SJCRH30 (cell line): ENCODE results near the gene FRG1. TPM values are rescaled to one million over a fixed set of nuclear protein-coding genes. Genes with fewer than 3 reads are reported as not detected.
"Not testable (repeated sequence)": the region's sequence is repeated elsewhere in the genome, so short reads cannot be mapped to it uniquely, and the experiment has no call there.

Source experiments
- DNase-seq, 2 experiments: peaks; one replicate each; pipeline ENCODE4 v3.0.0-alpha.2; 2015 to 2020
- H3K27ac ChIP-seq: fragments of 250-450 bp; sonication (Bioruptor Pico); 2 replicates; pipeline ENCODE4 v1.5.1; 2020; ENCODE audit warnings: mild to moderate bottlenecking, moderate library complexity
- H3K27me3 ChIP-seq: fragments of 250-450 bp; sonication (Bioruptor Pico); 2 replicates; pipeline ENCODE4 v1.5.1; 2020; ENCODE audit warnings: mild to moderate bottlenecking, moderate library complexity
- H3K36me3 ChIP-seq: fragments of 250-450 bp; sonication (Bioruptor Pico); 2 replicates; pipeline ENCODE4 v1.5.1; 2020; ENCODE audit warnings: mild to moderate bottlenecking, moderate library complexity
- H3K4me1 ChIP-seq: fragments of 250-450 bp; sonication (Bioruptor Pico); 2 replicates; pipeline ENCODE4 v1.5.1; 2020; ENCODE audit warnings: mild to moderate bottlenecking, moderate library complexity
- H3K4me3 ChIP-seq: fragments of 250-450 bp; sonication (Bioruptor Pico); 2 replicates; pipeline ENCODE4 v1.5.1; 2020; ENCODE audit warnings: mild to moderate bottlenecking, moderate library complexity
- H3K9me3 ChIP-seq: fragments of 250-450 bp; sonication (Bioruptor Pico); replicated peaks from 2 replicates; pipeline ENCODE4 v1.5.1; 2020; ENCODE audit warnings: mild to moderate bottlenecking, moderate library complexity
- total RNA-seq: library from RNA; depleted of rRNA; stranded (reverse); fragments of >200 nt; shearing (Covaris generic); gene quantifications from 2 replicates; pipeline ENCODE4 v1.2.3, GENCODE V29; 2014; rRNA removed

FRG1 gene
- 32.0 and 33.8 TPM in 2 replicates for total RNA-seq

GRCh38 chr4:189940178-189941004 is at the start of gene FRG1:
TSS of gene FRG1 (plus strand) at chr4:189940872. CDS start at chr4:189941010, 138 bp downstream.
- DNase-seq = peak; percentile 84
- peak within 1 kb of the TSS; percentile 55 for H3K27ac ChIP-seq
- H3K36me3 ChIP-seq = no peaks in the 10 kb centered on the region
- no peaks in the 10 kb centered on the region for H3K27me3 ChIP-seq
- H3K4me3 ChIP-seq = peak within 1 kb of the TSS; percentile 82
- no peaks in the 10 kb centered on the region for H3K9me3 ChIP-seq
- no peaks in the 10 kb centered on the region for H3K4me1 ChIP-seq

- DNase-seq = no peak
- H3K27ac ChIP-seq = no peak overlapping the region
- H3K4me1 ChIP-seq = no peaks in the 10 kb centered on the region
Measured at GRCh38 chr4:189897667-189898066, 43.0 kb upstream of the FRG1 start.

GRCh38 chr4:189899481-189900015 is 41.1 kb upstream of the FRG1 start:
- H3K9me3 ChIP-seq, DNase-seq, H3K27me3 ChIP-seq, H3K27ac ChIP-seq, H3K36me3 ChIP-seq, H3K4me1 ChIP-seq, H3K4me3 ChIP-seq: not testable (repeated sequence)

More at GRCh38 chr4:189897667-189898066, 43.0 kb upstream of the FRG1 start:
- H3K27me3 ChIP-seq = no peaks in the 10 kb centered on the region
- no peak overlapping the region for H3K4me3 ChIP-seq
- no peaks in the 10 kb centered on the region for H3K9me3 ChIP-seq
- H3K36me3 ChIP-seq = no peaks in the 10 kb centered on the region

GRCh38 chr4:189904420-189905027 is 36.1 kb upstream of the FRG1 start:
- not testable (repeated sequence) for H3K36me3 ChIP-seq, H3K27ac ChIP-seq, H3K4me3 ChIP-seq, H3K4me1 ChIP-seq, H3K27me3 ChIP-seq, H3K9me3 ChIP-seq
- DNase-seq = peak; percentile 40 to 67

GRCh38 chr4:189912170-189912569 is 28.5 kb upstream of the FRG1 start:
- Histone ChIP-seq H3K27ac (no peak overlapping the region), H3K4me1 (no peaks in the 10 kb centered on the region), H3K9me3 (no peaks in the 10 kb centered on the region), H3K4me3 (no peak overlapping the region), H3K36me3 (no peaks in the 10 kb centered on the region), H3K27me3 (no peaks in the 10 kb centered on the region)
- DNase-seq = peak in 1 of 2 experiments; percentile 1

GRCh38 chr4:189917161-189917891 is 23.3 kb upstream of the FRG1 start:
- Histone ChIP-seq H3K27ac (no peak overlapping the region), H3K27me3 (no peaks in the 10 kb centered on the region), H3K4me3 (no peak overlapping the region), H3K36me3 (no peaks in the 10 kb centered on the region), H3K4me1 (no peaks in the 10 kb centered on the region), H3K9me3 (no peaks in the 10 kb centered on the region)
- DNase-seq = no peak

GRCh38 chr4:189921058-189921457 is 19.6 kb upstream of the FRG1 start:
- H3K4me1 ChIP-seq = no peaks in the 10 kb centered on the region
- no peaks in the 10 kb centered on the region for H3K36me3 ChIP-seq
- DNase-seq = no peak
- no peaks in the 10 kb centered on the region for H3K9me3 ChIP-seq
- H3K27ac ChIP-seq = no peak overlapping the region
- no peak overlapping the region for H3K4me3 ChIP-seq
- H3K27me3 ChIP-seq = no peaks in the 10 kb centered on the region

- H3K27me3 ChIP-seq, H3K36me3 ChIP-seq, H3K9me3 ChIP-seq, DNase-seq, H3K4me1 ChIP-seq, H3K4me3 ChIP-seq, H3K27ac ChIP-seq: not testable (repeated sequence)
Measured at GRCh38 chr4:189926742-189927141, 13.9 kb upstream of the FRG1 start.

GRCh38 chr4:189941005-189941450 is 356 bp downstream of the FRG1 start:
- no peaks in the 10 kb centered on the region for H3K36me3 ChIP-seq
- peak overlapping the region; percentile 82 for H3K4me3 ChIP-seq
- H3K27ac ChIP-seq = peak overlapping the region; percentile 55
- no peaks in the 10 kb centered on the region for H3K27me3 ChIP-seq
- DNase-seq = no peak
- no peaks in the 10 kb centered on the region for H3K4me1 ChIP-seq
- H3K9me3 ChIP-seq = no peaks in the 10 kb centered on the region

GRCh38 chr4:189942412-189942811 is 1.7 kb downstream of the FRG1 start:
- H3K27me3 ChIP-seq, DNase-seq, H3K4me3 ChIP-seq, H3K27ac ChIP-seq, H3K36me3 ChIP-seq, H3K9me3 ChIP-seq, H3K4me1 ChIP-seq: not testable (repeated sequence)

- H3K36me3 ChIP-seq, H3K27me3 ChIP-seq, H3K27ac ChIP-seq, H3K4me3 ChIP-seq, H3K4me1 ChIP-seq, H3K9me3 ChIP-seq, DNase-seq: not testable (repeated sequence)
Measured at GRCh38 chr4:189944077-189944476, 3.4 kb downstream of the FRG1 start.

- H3K4me3 ChIP-seq, H3K27me3 ChIP-seq, H3K27ac ChIP-seq, H3K36me3 ChIP-seq, DNase-seq, H3K9me3 ChIP-seq, H3K4me1 ChIP-seq: not testable (repeated sequence)
Measured at GRCh38 chr4:189946906-189947305, 6.2 kb downstream of the FRG1 start.

GRCh38 chr4:189948486-189948885 is 7.8 kb downstream of the FRG1 start:
- H3K27ac ChIP-seq, H3K4me3 ChIP-seq, H3K27me3 ChIP-seq, H3K36me3 ChIP-seq, H3K9me3 ChIP-seq, DNase-seq, H3K4me1 ChIP-seq: not testable (repeated sequence)

- H3K27ac ChIP-seq, H3K9me3 ChIP-seq, H3K27me3 ChIP-seq, H3K36me3 ChIP-seq, H3K4me1 ChIP-seq, H3K4me3 ChIP-seq, DNase-seq: not testable (repeated sequence)
Measured at GRCh38 chr4:189969291-189969690, 28.6 kb downstream of the FRG1 start.

- Histone ChIP-seq H3K9me3 (no peaks in the 10 kb centered on the region), H3K4me3 (no peak overlapping the region), H3K27me3 (no peaks in the 10 kb centered on the region), H3K36me3 (no peaks in the 10 kb centered on the region), H3K4me1 (no peaks in the 10 kb centered on the region), H3K27ac (no peak overlapping the region)
- no peak for DNase-seq
Measured at GRCh38 chr4:189973646-189974045, 33.0 kb downstream of the FRG1 start.
